Activated naive CD8-positive, alpha-beta T cell treated with anti-CD3 and anti-CD28 coated beads, Interleukin-2, amount 50 U/mL, for 24 hours (primary cell): ENCODE measurements around the gene UBE2Q2.
"Not testable (repeated sequence)": the region's sequence is repeated elsewhere in the genome, so short reads cannot be mapped to it uniquely, and the experiment has no call there.

Experiments used
- ATAC-seq: fragments of 150-1000 bp; cut with Tn5 transposase; one replicate; pipeline ENCODE4 v1.10.0; 2021
- DNase-seq: peaks from one replicate; pipeline ENCODE4 v3.0.0; 2021
- H3K27ac Mint-ChIP-seq: one replicate; pipeline ENCODE4 v1.8.0; 2021; ENCODE audit warnings: mild to moderate bottlenecking, mixed read lengths
- H3K27me3 Mint-ChIP-seq: one replicate; pipeline ENCODE4 v1.8.0; 2021; ENCODE audit warnings: mixed read lengths
- H3K36me3 Mint-ChIP-seq: one replicate; pipeline ENCODE4 v1.8.0; 2021; ENCODE audit warnings: low read depth, mixed read lengths
- H3K4me1 Mint-ChIP-seq: one replicate; pipeline ENCODE4 v1.8.0; 2021; ENCODE audit warnings: mixed read lengths
- H3K4me3 Mint-ChIP-seq: one replicate; pipeline ENCODE4 v1.8.0; 2021; ENCODE audit warnings: mild to moderate bottlenecking, moderate library complexity, mixed read lengths
- H3K9me3 Mint-ChIP-seq: one replicate; pipeline ENCODE4 v1.8.0; 2021; ENCODE audit warnings: mixed read lengths

UBE2Q2 gene

DNA sequence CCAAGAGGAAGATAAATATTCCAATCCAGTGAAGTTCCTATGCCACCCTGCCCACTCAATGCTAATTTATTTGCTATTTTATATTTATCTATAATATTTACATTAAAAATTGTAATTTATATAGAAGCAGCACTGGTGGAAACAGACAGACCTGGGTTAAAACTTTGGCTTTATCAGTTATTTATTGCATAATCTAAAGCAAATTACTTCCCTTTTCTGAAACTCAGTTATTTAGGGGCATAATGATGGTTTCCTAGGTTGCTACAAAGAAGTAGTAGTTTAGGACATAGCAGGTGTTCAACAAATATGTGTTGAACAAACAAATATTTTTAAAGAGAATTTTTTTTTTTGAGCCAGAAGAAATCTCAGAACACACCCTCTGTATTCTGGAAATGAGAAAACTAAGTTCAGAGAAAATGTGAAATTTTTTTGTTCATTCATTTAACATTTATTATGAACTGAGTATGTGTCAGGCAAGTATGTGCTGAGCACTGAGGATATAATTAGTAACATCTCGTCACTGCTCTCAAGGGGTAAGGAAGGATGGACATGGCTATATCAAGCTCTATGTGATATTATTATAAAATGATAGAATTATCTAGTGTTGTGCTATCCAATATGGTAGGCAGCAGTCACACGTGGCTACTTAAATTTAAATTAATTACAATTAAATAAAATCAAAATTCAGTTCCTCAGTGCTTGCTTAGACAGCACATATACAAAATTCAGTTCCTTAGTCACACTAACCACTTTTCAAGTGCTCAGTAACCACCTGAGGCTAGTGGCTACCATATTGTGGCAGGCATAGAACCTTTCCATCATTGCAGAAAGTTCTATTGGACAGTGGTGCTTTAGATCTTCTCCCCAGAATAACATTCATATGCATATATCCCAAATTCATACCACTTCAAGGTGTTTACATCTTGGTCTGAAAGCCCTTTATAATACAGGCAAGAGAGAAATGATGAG, 7.0 kb upstream of the UBE2Q2 start:
- no peak overlapping the region for H3K4me3 Mint-ChIP-seq
- H3K9me3 Mint-ChIP-seq = no peaks in the 10 kb centered on the region
- H3K4me1 Mint-ChIP-seq = no peaks in the 10 kb centered on the region
- H3K36me3 Mint-ChIP-seq = no peaks in the 10 kb centered on the region
- DNase-seq (no peak), ATAC-seq (no peak)
- no peaks in the 10 kb centered on the region for H3K27me3 Mint-ChIP-seq
- H3K27ac Mint-ChIP-seq = no peak overlapping the region

DNA sequence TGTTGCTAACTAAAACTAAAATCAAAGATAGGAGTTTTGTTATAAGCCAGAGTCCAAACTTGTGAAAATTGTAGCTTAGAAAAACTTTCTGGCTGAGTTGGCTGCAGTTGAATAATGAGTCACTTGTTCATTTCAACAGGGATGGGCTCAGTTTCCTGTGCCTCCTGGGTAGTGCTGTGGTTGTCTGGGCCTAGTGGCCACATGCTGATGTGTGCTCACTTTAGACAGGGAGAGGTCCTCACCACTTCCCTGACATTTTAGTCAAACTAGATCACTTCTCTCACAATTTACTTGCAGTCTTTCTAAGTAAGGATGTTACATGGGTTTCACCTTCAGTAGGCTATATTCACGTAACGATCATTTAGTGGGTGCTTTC, 6.3 kb upstream of the UBE2Q2 start:
- Mint-ChIP-seq H3K27ac (no peak overlapping the region), H3K9me3 (no peaks in the 10 kb centered on the region), H3K27me3 (peaks cover 6% of the 10 kb centered on the region), H3K4me1 (no peaks in the 10 kb centered on the region), H3K36me3 (no peaks in the 10 kb centered on the region), H3K4me3 (no peak overlapping the region)
- peak; percentile 50 for DNase-seq
- peak; percentile 94 for ATAC-seq

DNA sequence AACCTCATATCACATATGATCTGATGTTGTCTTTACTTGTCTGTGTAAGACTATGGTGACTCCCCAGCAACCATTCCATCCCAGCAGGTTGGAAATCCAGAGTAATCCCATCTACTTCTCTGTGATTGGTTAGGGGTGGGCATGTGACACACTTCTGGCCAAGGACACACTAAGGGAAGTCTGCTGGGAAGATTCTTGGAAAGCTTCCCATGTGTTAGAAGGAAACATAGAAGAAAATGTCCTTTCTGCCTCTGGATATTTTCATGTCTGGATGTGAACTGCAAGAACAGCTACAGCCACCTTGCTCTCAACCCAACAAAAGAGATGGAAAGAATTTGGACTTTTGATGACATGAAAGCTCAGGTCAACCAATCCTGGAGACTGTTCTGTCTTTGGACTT, 2.6 kb upstream of the UBE2Q2 start:
- ATAC-seq (no peak), DNase-seq (no peak)
- Mint-ChIP-seq H3K27me3 (peaks cover 13% of the 10 kb centered on the region), H3K27ac (no peak overlapping the region), H3K9me3 (no peaks in the 10 kb centered on the region), H3K4me3 (no peak overlapping the region), H3K36me3 (peaks cover 6% of the 10 kb centered on the region), H3K4me1 (peaks cover 16% of the 10 kb centered on the region)

DNA sequence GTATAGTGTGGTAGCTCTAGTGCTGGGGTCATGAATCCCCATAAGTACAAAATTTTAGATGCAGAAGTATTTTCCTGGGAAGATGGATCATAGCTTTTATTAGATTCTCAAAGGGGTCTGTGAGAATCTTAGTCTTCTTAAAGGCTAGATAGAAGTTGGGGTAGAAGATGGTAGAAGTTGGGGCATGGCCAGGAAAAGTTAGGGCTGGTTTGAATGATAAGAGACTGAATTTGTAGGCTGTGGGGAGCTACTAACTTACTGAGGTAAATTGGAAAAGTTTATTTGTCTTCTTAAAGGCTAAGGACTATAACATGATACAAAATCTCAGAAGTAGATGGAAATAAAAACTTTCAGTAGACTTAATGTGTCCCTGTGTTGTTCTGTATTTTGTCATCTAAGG, 1.6 kb upstream of the UBE2Q2 start:
- Mint-ChIP-seq H3K9me3 (no peaks in the 10 kb centered on the region), H3K4me1 (peaks cover 22% of the 10 kb centered on the region), H3K27ac (no peak overlapping the region), H3K27me3 (peaks cover 13% of the 10 kb centered on the region), H3K36me3 (peaks cover 11% of the 10 kb centered on the region), H3K4me3 (no peak overlapping the region)
- ATAC-seq = no peak
- DNase-seq = no peak

GRCh38 chr15:75843678-75844581, 683 bp downstream of the UBE2Q2 start:
- DNase-seq = peak; percentile 44
- H3K4me3 Mint-ChIP-seq = peak overlapping the region; percentile 83
- H3K27me3 Mint-ChIP-seq = peaks cover 13% of the 10 kb centered on the region
- H3K36me3 Mint-ChIP-seq = peaks cover 14% of the 10 kb centered on the region
- peak; percentile 62 for ATAC-seq
- peaks cover 40% of the 10 kb centered on the region for H3K4me1 Mint-ChIP-seq
- H3K9me3 Mint-ChIP-seq = no peaks in the 10 kb centered on the region
- H3K27ac Mint-ChIP-seq = peak overlapping the region; percentile 73

- Mint-ChIP-seq H3K4me3 (peak overlapping the region; percentile 83), H3K27me3 (peaks cover 13% of the 10 kb centered on the region), H3K9me3 (no peaks in the 10 kb centered on the region), H3K4me1 (peaks cover 47% of the 10 kb centered on the region), H3K27ac (peak overlapping the region; percentile 73), H3K36me3 (peaks cover 14% of the 10 kb centered on the region)
- DNase-seq = no peak
- ATAC-seq = no peak
Observed at GRCh38 chr15:75844629-75845335, 1.5 kb downstream of the UBE2Q2 start.

DNA sequence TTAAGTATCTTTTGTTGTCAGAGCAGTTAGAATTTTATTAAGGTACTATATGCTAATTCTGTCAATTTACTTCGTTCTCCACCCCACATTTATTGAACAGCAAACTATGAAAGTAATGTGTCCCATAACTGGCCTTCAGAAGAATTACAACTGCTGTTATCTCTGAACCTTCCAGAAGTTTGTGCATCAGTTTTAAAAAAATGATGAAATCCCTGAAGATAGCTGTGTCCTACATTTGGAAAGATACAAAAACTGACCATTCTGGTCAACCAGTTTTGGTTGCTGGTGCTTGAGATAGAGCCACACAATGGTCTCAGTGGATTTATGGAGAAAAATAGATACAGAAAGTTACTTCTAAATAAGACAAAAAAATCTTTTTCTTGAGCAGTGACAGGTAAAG, 5.9 kb downstream of the UBE2Q2 start:
- H3K36me3 Mint-ChIP-seq = peaks cover 17% of the 10 kb centered on the region
- H3K4me3 Mint-ChIP-seq = no peak overlapping the region
- no peak for DNase-seq
- no peak for ATAC-seq
- H3K9me3 Mint-ChIP-seq = no peaks in the 10 kb centered on the region
- H3K4me1 Mint-ChIP-seq = peaks cover 62% of the 10 kb centered on the region
- H3K27ac Mint-ChIP-seq = no peak overlapping the region
- H3K27me3 Mint-ChIP-seq = no peaks in the 10 kb centered on the region

DNA sequence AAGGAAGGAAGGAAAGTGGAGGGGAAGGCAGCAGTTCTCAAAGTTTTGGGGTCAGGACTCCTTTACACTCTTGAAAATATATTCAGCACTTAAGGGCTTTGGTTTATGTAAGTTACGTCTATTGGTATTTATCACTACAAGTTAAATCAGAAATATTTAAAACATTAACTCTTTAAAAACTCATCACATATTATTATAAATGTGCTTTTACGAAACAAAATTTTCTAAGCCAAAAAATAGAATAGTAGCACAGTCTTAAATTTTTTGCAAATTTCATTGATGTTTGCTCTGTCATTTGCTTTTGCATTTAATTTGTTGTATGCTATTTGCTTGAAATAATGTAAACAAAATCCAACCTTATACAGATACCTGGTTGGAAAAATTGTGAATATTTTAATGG, 7.5 kb downstream of the UBE2Q2 start:
- Mint-ChIP-seq H3K4me3 (no peak overlapping the region), H3K27ac (no peak overlapping the region), H3K36me3 (peaks cover 14% of the 10 kb centered on the region), H3K4me1 (peaks cover 48% of the 10 kb centered on the region), H3K9me3 (no peaks in the 10 kb centered on the region), H3K27me3 (no peaks in the 10 kb centered on the region)
- DNase-seq = no peak
- ATAC-seq = no peak

GRCh38 chr15:75851566-75851965, 8.3 kb downstream of the UBE2Q2 start:
- H3K27me3 Mint-ChIP-seq, H3K9me3 Mint-ChIP-seq, ATAC-seq, H3K27ac Mint-ChIP-seq, H3K4me3 Mint-ChIP-seq, H3K36me3 Mint-ChIP-seq, DNase-seq: not testable (repeated sequence)
- peaks cover 42% of the 10 kb centered on the region for H3K4me1 Mint-ChIP-seq

DNA sequence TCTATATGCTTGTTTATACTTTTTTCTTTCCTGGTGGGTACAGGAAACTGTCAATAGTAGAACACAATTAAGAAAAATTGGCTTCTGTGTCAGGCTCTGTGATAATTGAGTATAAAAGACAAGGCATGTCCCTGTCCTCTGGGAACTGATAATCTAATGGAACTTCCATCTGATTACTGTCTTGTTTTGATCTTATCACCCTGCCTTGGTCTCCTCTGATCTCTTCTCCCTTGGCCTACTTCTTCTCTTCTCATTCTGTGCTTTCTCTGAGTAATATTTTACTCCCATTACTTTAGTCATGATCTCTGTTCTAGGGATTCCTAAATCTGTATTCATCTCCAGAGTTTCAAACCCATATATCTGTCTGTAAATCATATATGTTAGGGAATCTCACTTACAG, 14.6 kb downstream of the UBE2Q2 start:
- no peaks in the 10 kb centered on the region for H3K27me3 Mint-ChIP-seq
- peaks cover 7% of the 10 kb centered on the region for H3K4me1 Mint-ChIP-seq
- H3K4me3 Mint-ChIP-seq = no peak overlapping the region
- ATAC-seq (no peak), DNase-seq (no peak)
- peaks cover 18% of the 10 kb centered on the region for H3K36me3 Mint-ChIP-seq
- no peak overlapping the region for H3K27ac Mint-ChIP-seq
- no peaks in the 10 kb centered on the region for H3K9me3 Mint-ChIP-seq

DNA sequence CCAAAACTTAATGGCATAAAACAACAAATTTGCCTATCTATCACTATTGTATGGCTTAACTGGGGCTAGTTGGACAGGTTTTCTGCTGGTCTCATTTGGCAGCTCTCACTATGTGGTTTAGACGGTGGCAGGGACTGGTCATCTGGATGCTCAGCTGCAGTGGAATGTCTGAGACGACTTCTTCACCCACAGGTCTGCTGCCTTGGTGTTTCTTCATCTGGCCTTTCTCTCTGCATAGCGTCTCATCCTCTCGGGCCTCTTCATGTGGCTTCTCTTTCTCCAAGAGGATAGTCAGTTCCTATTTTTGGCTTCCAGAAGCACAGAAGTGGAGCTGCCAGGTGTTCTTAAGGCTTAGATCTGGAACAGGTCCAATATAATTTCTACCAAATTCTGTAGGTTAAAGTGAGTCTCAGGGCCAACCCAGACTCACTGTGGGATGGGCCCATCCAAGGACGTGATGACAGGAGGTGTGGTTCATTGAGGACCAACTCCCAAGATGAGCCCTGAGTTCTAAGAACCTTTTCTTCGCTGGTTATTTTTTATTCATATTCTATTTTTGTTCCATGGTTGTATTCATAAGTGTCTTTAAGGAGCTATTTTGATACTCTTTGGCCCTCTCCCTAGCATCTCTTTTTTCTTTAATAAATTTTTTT, 18.6 kb downstream of the UBE2Q2 start:
- peaks cover 13% of the 10 kb centered on the region for H3K4me1 Mint-ChIP-seq

DNA sequence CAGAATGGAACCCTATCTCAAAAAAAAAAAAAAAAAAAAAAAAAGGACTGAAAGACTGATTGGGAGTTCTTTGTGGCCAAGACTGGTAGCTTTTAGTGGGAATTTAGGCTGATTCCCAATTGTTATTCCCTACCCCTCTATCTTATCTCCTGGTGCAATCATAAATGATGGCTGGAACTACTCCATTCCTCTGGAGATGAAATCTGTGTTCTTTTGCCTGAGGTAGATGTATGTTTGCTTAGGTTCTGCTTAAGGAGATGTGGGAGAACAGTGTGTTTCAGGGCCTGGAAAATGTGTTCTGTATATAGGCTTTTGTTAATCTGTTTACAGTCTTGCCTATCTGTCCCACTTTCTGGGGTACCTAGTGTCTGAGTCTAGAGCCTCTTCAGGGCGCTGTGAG, 19.5 kb downstream of the UBE2Q2 start:
- Mint-ChIP-seq H3K4me3 (no peak overlapping the region), H3K27me3 (no peaks in the 10 kb centered on the region), H3K4me1 (peaks cover 21% of the 10 kb centered on the region), H3K36me3 (peaks cover 24% of the 10 kb centered on the region), H3K27ac (no peak overlapping the region), H3K9me3 (no peaks in the 10 kb centered on the region)
- ATAC-seq = no peak
- DNase-seq = no peak

More for the DNA sequence above, 18.6 kb downstream of the UBE2Q2 start:
- DNase-seq (no peak), ATAC-seq (no peak)
- peaks cover 24% of the 10 kb centered on the region for H3K36me3 Mint-ChIP-seq
- no peak overlapping the region for H3K27ac Mint-ChIP-seq
- H3K27me3 Mint-ChIP-seq = no peaks in the 10 kb centered on the region
- no peaks in the 10 kb centered on the region for H3K9me3 Mint-ChIP-seq
- no peak overlapping the region for H3K4me3 Mint-ChIP-seq

GRCh38 chr15:75864213-75865059, 21.2 kb downstream of the UBE2Q2 start:
- Mint-ChIP-seq H3K4me3 (no peak overlapping the region), H3K9me3 (no peaks in the 10 kb centered on the region), H3K27me3 (no peaks in the 10 kb centered on the region), H3K36me3 (peaks cover 23% of the 10 kb centered on the region), H3K27ac (no peak overlapping the region), H3K4me1 (peaks cover 29% of the 10 kb centered on the region)
- ATAC-seq (no peak), DNase-seq (no peak)
